ENCODE data around the gene TLR9. TPM values are rescaled to one million over a fixed set of nuclear protein-coding genes. Genes with fewer than 3 reads are reported as not detected.

The TLR9 gene
- total and polyA plus RNA-seq, 8 donors: 0.21 to 1.5 (median 0.41) TPM; not detected in 1

- peaks cover 0 to 77% of the 10 kb centered on the region in 2 donors for H3K36me3 ChIP-seq
- no peak overlapping the region for H3K4me3 ChIP-seq
- ATAC-seq (no peak), DNase-seq (no peak)
- H3K27ac ChIP-seq: peak overlapping the region; percentile 51 to 84
- no peaks in the 10 kb centered on the region for H3K9me3 ChIP-seq
- H3K27me3 ChIP-seq: no peaks in the 10 kb centered on the region
- TF ChIP-seq, protein P1, sequence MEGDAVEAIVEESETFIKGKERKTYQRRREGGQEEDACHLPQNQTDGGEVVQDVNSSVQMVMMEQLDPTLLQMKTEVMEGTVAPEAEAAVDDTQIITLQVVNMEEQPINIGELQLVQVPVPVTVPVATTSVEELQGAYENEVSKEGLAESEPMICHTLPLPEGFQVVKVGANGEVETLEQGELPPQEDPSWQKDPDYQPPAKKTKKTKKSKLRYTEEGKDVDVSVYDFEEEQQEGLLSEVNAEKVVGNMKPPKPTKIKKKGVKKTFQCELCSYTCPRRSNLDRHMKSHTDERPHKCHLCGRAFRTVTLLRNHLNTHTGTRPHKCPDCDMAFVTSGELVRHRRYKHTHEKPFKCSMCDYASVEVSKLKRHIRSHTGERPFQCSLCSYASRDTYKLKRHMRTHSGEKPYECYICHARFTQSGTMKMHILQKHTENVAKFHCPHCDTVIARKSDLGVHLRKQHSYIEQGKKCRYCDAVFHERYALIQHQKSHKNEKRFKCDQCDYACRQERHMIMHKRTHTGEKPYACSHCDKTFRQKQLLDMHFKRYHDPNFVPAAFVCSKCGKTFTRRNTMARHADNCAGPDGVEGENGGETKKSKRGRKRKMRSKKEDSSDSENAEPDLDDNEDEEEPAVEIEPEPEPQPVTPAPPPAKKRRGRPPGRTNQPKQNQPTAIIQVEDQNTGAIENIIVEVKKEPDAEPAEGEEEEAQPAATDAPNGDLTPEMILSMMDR (IDR thresholded peaks at IDR 0.05): no peak
- H3K4me1 ChIP-seq: peaks cover 43 to 77% of the 10 kb centered on the region in 2 donors
- intact Hi-C loops (cut with DNase I): no loop called here
Measured at GRCh38 chr3:52269776-52270175, 44.3 kb upstream of the TLR9 start.

DNA sequence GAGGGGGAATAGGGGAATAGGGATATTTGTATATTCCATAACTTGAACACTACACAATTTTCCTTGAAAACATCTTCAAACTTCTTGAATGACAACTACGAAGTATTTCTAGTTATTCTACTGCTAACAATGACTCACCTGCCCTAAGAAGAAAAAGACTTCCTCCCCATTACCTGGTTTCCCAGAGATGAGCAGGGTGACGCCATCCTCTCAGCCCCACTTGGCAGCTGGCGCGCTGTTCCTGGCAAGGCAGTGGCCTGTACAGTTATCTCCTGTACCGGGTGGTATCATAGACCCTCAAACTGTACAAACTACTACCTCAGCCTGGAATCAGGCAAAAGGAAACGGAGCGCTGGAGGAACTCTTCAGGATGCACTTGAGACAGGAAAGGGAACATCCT is 42.6 kb upstream of the TLR9 start:
- intact Hi-C loops (cut with DNase I): no loop called here
- Histone ChIP-seq H3K36me3 (peaks cover 0 to 77% of the 10 kb centered on the region in 2 donors), H3K27ac (no peak overlapping the region), H3K4me3 (no peak overlapping the region), H3K27me3 (no peaks in the 10 kb centered on the region), H3K4me1 (peaks cover 40 to 77% of the 10 kb centered on the region in 2 donors), H3K9me3 (no peaks in the 10 kb centered on the region)
- TF ChIP-seq, protein P1 (IDR thresholded peaks at IDR 0.05): no peak
- ATAC-seq (peak; percentile 40), DNase-seq (no peak)

DNA sequence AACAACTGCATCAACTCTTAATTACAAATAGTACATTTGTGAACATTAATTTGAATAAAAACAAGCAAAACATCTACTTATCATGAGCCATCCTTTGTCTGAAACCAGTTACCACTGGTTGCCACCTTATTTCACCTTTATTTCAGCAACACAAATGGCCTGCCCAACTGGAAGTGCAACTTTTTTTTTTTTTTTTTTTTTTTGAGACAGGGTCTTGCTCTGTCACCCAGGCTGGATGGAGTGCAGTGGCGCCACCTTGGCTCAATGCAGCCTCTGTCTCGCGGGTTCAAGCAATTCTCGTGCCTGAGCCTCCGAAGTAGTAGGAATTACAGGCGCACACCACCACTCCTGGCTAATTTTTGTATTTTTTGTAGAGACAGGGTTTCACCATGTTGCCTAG is 39.9 kb upstream of the TLR9 start:
- H3K27me3 ChIP-seq: no peaks in the 10 kb centered on the region
- H3K27ac ChIP-seq: no peak overlapping the region
- TF ChIP-seq, protein P1 (IDR thresholded peaks at IDR 0.05): no peak
- intact Hi-C loops (cut with DNase I): no loop called here
- H3K36me3 ChIP-seq: peaks cover 0 to 91% of the 10 kb centered on the region in 2 donors
- peaks cover 18 to 59% of the 10 kb centered on the region in 2 donors for H3K4me1 ChIP-seq
- H3K4me3 ChIP-seq: no peak overlapping the region
- DNase-seq (no peak), ATAC-seq (no peak)
- no peaks in the 10 kb centered on the region for H3K9me3 ChIP-seq

- Histone ChIP-seq H3K27ac (no peak overlapping the region), H3K36me3 (peaks cover 0 to 99% of the 10 kb centered on the region in 2 donors)
Measured at GRCh38 chr3:52262447-52262846, 37.0 kb upstream of the TLR9 start.

GRCh38 chr3:52259448-52259847 is 34.0 kb upstream of the TLR9 start:
- Histone ChIP-seq H3K4me3 (no peak overlapping the region), H3K9me3 (no peaks in the 10 kb centered on the region), H3K27me3 (no peaks in the 10 kb centered on the region), H3K27ac (no peak overlapping the region), H3K4me1 (peaks cover 0 to 25% of the 10 kb centered on the region in 2 donors), H3K36me3 (peaks cover 0 to 99% of the 10 kb centered on the region in 2 donors)
- intact Hi-C loops (cut with DNase I): no loop called here
- ATAC-seq (no peak), DNase-seq (no peak)
- TF ChIP-seq, protein P1 (IDR thresholded peaks at IDR 0.05): no peak

More at GRCh38 chr3:52262447-52262846, 37.0 kb upstream of the TLR9 start:
- H3K4me3 ChIP-seq: no peak overlapping the region
- no peak for ATAC-seq
- no peaks in the 10 kb centered on the region for H3K9me3 ChIP-seq
- H3K27me3 ChIP-seq: no peaks in the 10 kb centered on the region
- intact Hi-C loops (cut with DNase I): no loop called here
- DNase-seq: no peak
- peaks cover 0 to 30% of the 10 kb centered on the region in 2 donors for H3K4me1 ChIP-seq
- TF ChIP-seq, protein P1 (IDR thresholded peaks at IDR 0.05): no peak
